ENCODE data around the gene LMTK2.
"Not testable (repeated sequence)": the region's sequence is repeated elsewhere in the genome, so short reads cannot be mapped to it uniquely, and the experiment has no call there.

LMTK2 gene

DNA sequence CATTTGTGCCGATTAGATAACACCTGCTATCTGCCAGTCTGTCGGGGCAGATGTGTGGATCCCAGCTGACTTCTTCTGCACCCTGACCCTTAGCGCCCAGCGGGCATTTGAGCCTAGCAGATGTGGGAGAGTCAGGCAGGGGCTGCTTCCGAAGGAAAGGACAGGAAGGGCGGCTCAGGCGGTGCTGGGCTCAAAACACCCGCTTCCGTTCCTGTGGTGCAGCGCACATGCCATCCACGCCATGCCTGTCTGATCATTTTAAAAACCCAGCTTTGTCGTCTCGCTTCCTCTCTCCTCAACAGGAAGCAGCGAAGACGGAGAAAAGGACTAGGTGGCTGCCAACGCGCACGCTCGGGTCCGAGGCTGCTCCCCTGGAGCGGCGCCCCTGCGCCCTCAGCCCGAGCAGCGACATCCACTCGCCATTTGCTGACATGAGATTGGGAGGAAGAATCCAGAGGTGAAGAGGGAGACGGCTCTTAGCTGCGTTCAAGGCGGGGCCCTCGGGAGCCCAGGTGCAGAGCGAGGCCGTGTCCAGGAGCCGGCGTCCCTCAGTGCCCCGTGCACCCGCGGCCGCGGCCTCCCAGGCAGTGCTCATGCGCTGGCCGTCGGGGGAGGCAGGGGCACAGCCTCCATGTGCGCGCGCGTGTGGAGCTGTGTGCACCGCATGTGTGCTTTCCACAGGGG, 98.6 kb downstream of the LMTK2 start:
- DNase-seq, result no peak

- DNase-seq, result no peak
Measured at GRCh38 chr7:98206451-98207330, 100.0 kb downstream of the LMTK2 start.

DNA sequence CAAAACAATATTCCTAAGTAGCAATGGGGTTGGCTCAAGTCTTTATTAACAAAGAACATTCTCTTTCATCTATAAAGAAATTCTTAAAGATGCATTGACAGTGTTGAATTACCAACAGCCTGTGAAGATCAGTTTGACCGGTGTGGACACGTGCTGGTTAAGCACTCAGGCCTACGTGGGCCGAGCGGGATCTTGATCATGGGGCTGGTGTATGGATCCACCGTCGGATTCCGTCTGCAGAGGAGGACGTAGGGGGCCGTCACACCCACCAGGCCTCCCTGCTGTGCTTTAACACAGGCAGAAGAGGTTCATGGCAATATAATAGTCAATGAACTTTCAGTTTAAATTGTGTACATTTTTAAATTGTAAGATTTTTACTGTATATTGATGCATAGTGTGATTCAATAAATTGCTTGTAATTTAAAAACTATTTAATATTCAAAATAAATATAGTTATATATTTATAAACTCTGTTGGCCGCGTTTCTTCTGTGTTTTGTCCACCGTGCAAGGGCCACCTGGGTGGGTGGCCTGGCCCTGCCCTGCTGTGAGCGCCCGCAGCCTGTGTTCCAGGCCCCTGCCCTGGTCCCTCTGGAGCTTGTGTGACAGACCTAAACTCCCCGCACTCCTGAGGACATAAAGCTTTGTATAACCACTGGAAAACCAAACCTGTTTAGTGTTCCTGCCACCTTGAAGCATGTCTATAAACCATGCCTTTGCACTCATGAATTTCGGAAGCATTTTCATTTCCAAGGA, 102.7 kb downstream of the LMTK2 start:
- no peak for DNase-seq

- no peak for DNase-seq
Measured at GRCh38 chr7:98210513-98211220, 104.0 kb downstream of the LMTK2 start.

GRCh38 chr7:98211221-98211675, 104.6 kb downstream of the LMTK2 start, which contains the start of gene BHLHA15:
TSS of gene BHLHA15 (plus strand) at chr7:98211439. CDS start at chr7:98212310, 871 bp downstream.
- peak; percentile 7 for DNase-seq

DNA sequence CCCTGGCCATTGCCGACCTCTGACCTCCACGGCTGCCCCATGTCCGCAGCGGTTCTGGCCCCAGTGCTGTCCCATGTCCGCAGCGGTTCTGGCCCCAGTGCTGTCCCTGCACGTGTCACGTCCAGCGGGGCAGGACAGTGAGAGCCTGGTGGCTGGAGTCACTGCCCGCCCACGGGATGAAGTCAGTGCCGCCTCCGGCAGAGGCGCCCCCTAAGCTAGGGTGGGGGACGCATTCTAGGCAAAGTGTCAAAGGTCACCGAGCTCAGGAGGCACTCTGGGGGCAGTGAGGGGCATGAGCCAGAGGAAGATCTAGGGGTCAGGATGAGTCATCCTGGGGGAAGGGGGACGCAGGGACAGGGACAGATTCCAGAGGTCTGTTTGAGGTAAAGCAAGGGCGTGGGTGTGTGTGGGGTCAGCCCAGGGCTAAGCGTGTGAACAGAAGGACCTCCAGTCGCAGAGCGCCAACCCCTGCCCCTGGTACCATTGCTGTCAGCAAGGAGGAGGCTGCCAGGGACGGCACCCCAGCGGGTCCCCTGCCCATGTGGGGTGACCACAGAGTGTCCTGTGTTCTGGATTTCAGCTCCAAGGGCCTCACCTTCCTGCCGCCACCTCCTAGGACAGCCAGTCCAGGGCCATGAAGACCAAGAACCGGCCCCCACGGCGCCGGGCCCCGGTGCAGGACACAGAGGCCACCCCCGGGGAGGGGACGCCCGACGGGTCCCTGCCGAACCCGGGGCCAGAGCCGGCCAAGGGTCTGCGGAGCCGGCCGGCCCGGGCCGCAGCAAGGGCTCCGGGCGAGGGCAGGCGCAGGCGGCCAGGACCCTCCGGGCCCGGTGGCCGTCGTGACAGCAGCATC, 105.2 kb downstream of the LMTK2 start:
- no peak for DNase-seq

- DNase-seq, result no peak
Measured at GRCh38 chr7:98212532-98213041, 105.9 kb downstream of the LMTK2 start.

GRCh38 chr7:98213296-98213887, 106.7 kb downstream of the LMTK2 start:
- no peak for DNase-seq

- no peak for DNase-seq
Measured at GRCh38 chr7:98213888-98214810, 107.5 kb downstream of the LMTK2 start.

DNA sequence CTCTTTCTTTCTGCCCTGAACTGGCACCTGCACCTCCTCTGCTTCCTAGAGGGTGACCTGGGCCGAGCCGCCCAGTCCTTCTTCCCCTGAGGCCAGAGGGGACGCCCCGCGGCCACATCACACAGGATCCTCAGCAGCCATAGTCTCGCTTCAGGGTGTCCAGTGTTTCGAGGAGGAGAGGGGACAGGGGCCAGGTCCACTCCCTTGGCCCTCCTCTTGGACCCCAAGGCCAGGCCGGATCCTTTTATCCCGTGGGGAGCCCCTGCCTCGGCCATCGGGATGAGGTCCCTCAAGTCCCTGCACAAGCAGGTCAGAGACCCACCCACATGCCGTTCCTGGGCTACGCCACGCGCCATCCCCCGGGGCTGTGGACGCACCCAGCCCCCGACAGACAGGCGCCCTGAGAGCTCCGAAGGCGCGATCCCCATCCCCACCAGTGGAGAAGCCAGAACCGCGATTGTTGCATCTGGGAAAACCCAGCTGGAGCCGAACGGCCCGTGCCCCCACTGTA, 108.2 kb downstream of the LMTK2 start:
- DNase-seq, result no peak

DNA sequence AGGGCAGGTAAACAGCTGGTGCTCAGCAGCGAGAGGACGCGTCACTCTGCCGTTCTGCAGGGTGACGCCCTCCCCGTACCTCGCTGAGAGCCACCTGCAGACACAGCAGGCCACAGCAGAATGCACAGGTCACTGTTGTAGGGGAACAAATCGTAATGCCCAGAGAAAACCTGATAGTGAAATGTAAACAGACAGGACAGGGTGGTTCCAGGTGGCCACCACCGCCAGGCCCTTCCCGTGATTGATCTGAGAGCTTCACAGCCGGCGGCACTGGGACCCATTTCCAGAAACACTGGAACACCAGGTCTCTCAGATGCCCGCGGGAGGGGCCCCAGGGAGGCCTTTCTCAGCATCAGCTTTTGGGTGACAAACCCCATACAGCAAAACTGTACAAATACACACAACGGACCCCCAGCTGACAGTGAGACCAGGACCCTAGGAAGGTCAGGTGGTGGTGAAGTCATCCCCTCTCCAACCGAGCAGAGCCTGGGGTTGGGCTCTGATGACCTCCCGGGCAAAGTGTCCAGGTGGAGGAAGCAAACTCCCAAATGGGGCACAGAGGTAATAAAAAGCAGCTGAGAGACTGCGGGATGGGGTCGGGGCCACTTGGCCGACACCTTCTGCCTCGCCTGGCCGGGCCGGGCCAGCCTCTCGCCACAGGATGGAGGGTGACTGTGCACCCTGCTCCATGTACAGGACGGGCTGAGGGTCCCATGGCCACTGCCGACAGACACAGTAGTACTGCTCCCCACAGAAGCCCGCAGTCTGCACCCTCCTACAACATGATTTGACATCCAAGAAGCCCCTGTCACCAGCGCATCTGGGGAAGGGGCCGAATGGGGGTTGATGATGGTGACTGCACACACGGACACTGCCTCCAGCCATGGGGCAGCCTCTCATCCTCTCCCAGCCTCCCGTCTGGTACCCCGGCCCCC, 109.2 kb downstream of the LMTK2 start:
- DNase-seq, result no peak

DNA sequence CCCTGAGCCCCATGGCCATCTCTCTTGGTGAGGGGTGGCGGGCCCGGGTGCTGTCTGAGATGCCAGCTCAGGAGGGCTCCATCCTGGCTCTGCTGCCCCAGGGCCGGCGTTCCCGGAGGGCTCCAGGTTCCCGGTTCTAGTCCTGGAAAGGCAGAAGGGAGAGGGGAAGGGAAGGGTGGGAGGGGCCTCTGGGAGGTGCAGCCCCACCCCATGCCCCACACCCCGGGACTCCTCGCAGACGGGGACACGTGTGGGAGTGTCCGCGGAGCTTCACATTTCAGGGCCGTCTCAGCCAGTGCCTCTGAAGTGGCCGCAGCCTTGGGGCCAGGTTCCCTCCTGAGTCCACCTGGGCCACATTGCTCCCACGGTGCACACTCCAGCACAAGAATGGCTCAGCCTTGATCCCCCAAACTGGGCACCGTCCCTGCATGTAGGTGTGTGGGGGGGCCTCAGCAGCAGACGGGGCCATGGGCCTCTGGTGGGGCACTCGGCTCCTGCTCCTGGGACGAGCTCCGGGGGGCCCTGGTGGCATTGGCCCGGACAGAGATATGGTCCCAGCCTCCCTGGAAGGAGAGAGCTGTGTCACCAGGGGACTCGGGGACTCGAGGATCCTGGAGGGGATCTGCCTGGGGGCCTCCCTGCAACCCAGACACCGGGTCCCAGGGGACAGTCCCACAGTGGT, 110.4 kb downstream of the LMTK2 start:
- no peak for DNase-seq

DNA sequence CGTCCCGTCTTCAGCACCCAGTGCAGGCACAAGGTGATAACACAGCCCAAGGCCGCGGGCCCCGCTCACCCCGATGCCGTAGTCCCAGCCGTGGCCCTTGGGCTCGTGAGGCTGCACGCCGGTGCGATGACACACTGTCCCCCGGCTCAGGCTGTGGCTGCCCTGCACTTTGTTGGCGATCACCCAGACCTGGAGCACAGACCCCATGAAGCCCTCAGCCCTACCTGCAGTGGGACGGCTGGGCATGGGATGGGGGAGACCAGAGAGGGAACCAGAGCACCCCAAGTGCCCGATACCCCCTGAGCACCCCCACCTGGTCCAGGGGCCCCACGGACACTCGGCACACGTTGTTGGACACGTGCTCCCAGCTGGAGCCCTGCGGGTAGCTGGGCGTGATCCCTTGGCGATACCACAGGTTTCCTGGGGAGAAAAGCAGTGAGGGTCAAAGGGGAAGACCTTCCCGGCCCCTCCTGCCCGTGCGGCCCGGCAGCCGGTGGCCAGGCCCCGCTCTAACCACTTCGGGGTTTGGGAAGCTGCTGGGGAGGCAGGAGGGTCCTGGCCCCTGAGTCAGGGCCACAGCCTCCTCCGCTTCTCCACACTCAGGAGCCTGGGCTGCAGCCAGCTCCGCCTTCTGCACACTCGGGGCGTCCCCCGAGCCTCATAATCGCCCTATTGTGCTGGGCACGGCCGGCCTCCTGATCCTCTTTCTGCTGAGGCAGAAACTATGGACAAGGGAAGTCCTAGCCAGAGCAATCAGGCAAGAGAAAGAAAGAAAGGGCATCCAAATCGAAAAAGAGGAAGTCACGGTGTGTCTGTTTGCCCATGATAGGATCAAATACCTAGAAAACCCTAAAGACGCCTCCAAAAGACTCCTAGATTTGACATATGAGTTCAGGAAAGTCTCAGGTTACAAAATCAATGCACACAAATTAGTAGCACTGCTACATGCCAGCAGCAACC, 111.2 kb downstream of the LMTK2 start:
- DNase-seq, result no peak

- not testable (repeated sequence) for DNase-seq
Measured at GRCh38 chr7:98219382-98219781, 112.7 kb downstream of the LMTK2 start.

DNA sequence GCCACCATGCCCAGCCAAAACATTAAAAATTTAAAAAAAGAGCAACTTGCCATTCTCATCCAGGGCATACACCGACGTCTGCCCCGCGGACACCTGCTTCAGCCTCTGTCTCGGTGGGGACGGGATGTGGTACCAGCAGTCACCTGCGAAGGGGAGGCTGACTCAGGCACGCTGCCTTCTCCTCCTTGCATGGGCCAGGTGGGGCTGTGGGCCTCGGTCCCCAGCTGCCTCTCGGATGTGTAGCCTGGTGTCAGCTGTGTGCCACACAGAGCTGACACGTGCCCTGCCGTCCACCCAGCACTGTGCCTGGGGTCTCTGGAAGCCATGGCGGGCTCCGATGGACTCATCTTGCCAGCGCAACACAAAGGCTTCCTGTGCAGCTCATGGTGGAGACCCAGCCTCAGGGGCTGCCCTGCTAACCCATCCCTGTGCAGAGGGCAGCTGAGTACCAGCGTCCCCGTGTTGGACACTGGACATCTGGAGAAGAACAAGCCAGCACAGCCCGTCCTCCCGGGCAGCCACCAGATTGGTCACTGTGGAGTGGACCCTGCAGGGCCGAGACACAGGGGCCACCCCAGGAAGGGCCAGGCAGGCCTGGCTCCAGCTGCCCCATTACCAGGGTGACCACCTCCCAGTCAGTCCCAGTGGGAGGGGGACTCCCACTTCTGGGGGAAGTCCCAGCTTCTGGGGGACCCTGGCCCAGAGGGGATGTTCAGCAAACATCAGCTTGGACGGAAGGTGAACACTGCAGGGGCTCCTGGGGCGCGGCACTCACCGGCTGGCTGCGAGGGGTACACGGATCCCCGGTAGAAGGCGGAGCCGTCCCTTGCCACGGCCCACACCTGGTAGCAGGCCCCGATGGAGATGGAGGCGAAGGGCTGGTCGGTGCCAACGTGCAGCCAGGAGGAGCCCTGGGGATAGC, 115.2 kb downstream of the LMTK2 start:
- DNase-seq, result no peak
